Inflammatory macrophage treated with lipopolysaccharide for 4 hours (primary cell): ENCODE results near the gene TMEM50A.
"Not testable (repeated sequence)": the region's sequence is repeated elsewhere in the genome, so short reads cannot be mapped to it uniquely, and the experiment has no call there.

ENCODE experiments used
- DNase-seq: peaks from one replicate; pipeline ENCODE4 v3.0.0-alpha.2; 2020

Gene TMEM50A

DNA sequence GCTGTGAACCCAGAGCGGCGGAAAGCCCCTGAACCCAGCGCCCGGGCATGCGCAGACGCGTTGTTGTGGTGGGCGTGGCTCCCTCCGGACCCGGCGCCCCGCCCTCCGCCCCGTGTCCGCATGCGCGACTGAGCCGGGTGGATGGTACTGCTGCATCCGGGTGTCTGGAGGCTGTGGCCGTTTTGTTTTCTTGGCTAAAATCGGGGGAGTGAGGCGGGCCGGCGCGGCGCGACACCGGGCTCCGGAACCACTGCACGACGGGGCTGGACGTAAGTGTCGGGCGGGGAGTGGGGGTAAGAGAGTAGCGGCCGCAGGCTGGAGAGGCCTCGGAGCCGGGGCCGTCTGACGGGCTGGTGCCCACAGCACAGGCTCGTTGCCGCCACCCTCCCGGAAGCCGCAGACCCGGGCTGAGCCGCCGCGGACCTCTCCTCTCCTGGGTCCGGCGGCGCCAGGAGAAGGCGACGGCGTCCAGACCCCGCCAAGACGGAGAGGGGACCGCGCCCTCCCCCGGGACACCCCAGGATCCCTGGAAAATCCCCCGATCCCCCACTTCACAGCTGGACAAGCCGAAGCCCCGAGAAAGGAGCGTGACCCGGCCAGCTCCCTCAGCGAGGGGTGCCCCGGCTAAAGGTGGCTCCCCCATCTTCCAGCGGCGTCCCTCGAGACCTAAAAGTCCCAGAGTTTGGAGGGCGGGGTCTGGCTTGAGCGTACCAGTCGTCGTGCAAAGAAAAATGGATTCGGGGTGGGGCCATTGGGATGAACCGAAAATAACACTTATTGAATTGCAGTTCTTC is at the start of gene TMEM50A:
Gene TMEM50A, plus strand, starts transcription at position 147 of the 794 bp plus-strand sequence. CDS start 2,153 bp downstream, outside the sequence.
- peak; percentile 88 for DNase-seq

DNA sequence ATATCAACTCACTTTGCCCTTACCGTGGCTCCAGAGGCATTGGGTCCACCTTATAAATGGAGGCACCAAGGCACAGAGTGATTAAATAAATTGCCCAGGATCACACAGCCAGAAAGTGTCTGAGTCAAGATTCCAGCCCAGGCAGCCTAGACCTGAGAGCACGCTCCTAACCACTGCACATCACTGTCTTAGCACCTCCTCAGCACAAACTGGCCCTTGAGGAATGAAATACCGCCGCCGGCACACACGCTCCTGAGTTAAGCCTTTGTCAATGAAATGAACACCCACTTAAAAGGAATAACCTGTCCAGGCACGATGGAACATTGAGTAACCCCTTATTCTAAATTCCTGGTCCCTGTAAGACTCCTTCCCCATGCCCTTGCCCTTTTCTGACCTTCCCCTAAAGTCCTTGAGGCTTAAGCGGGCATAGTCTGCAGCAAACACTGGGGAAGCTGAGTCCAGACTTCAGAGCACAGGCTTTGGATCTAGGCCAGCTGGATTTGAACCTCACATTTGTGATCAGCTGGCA is 49.5 kb upstream of the TMEM50A start:
- DNase-seq, result not testable (repeated sequence)

DNA sequence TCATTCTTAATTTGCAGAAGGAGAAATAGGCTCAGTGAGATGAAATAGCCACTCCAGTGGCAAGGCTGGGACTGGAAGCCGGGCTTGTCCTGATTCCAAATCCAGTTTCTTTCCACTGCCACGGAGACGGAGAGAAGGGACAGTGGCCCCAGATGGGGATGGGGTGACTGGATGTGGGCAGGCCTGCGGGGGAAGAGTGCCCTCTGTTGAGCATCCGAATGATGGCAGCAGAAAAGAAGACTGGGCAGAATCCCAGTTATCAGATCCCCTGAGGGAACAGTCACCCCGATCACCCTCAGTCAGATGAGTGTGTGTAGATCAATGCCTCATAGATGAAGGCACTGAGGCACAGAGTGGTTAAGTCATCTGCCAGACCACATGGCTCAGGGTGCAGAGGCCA is 48.1 kb upstream of the TMEM50A start:
- DNase-seq, result not testable (repeated sequence)

DNA sequence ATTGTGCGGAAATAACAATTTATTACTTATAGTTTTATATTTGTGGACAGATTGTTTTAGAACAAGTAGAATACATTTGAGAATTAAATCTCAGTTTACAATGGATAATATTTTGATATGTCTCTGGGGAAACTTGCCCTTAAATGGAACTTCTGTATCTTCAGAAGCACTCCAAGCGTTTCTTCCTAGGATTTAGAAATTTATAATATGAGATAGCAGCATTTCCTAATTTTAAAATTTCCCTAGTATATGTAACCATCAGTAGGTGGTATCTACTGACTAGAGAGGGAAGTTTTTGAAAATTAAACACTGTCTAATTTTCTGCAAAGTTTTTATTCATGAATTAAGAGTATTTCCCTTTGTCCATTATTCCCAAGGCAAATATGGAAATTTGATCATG is 44.7 kb upstream of the TMEM50A start:
- peak; percentile 74 for DNase-seq

DNA sequence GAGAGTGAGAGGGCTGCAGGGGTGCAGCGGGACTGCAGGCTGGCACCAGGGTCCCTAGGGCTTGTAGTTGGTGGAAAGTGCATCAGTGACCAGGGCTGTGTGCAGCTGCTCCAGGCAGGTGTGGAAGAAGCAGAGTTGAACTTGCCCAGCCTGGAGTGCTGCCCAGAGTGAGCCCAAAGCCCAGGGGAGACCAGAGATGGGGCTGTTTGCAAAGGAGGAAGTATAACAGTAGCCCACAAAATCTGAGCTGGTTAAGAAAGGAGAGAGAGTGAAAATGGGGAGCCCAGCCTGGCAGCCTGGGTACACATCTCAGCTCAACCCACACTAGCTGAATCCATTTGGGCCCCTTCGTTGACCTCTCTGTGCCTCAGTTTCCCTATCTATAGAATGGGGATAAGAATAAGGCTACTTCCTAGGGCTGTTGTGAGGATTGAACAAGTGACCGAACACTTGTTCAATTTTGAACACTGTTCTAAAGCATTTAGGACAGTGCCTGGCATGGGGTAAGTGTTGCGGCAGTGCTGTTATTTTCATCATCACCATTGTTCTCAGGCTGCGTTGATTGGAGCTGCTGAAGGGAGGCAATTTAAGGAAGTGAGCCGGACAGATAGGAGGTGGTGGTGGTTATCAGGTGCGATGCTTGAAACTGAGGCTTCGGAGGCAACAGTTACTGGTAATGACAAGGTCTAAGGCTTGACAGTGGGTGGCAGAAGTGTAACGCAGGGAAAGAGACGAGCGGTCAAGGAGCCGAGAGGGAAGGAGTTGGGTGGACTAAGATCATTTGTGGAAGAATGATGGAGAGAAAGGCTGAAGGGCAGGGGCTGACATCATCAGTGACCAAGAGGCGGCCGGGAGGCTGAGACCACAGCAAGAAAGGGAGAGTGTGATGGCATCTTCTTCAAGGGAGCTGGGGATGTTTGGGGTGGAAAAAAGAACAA is 43.0 kb upstream of the TMEM50A start:
- not testable (repeated sequence) for DNase-seq

DNA sequence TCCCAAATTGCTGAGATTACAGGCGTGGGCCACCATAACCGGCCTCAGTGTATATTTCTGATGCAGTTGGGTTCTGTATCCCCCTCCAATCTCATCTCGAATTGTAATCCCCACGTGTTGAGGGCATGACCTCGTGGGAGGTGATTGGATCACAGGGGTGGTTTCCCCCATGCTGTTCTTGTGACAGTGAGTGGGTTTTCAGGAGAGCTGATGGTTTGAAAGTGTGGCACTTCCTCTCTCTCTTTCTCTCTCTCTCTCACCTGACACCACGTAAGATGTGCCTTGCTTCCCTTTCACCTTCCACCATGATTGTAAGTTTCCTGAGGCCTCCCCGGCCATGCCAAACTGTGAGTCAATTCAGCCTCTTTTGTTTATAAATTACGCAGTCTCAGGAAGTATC is 41.6 kb upstream of the TMEM50A start:
- DNase-seq, result peak; percentile 40

DNA sequence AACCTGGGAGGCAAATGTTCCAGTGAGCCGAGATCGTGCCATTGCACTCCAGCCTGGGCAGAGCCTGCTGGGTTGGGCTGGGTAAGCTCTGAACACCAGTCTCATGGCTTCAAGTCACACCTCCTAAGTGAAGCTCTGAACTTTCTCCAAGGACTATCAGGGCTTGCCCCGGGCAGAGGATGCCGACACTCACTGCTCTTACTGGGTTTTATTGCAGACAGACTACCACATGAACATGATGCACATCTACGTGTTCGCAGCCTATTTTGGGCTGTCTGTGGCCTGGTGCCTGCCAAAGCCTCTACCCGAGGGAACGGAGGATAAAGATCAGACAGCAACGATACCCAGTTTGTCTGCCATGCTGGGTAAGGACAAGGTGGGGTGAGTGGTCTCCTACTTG is 37.4 kb upstream of the TMEM50A start:
- not testable (repeated sequence) for DNase-seq

DNA sequence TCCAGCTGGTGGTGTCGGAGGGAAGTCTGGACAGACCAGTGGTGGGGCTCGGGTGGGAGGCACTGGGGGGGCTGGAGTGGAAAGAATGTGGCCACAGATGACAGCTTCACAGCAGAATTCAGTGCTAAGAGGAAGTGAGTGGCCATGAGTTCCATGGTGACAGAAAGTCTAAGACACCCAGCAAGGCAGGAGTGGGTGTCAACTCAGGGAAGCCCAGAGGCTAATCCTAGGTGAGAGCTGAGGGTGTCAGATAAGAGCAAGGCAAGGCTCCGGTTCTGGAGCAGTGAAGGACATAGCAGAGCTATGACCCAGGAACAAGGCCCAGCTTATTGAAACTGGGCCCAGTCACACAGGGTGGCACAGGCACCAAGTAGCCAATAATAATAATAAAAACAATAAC is 35.8 kb upstream of the TMEM50A start:
- peak; percentile 42 for DNase-seq

DNA sequence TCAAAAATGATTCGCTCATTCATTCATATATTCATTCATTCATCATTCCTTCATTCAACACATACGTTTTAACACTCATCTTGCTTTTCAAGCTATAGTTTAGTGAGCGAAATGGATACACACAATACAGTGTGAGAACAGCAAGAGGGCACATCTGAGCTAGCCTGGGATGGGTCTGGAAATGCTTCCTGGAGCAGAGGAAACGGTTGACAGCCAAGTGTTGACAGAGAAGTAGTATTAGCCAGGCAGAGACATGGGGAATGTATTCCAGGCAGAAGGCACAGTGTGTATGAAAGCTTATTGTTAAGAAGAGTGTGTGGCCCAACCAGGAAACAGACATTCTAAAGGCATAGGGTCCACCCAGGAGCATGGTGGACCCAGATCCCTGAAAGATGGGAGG is 33.2 kb upstream of the TMEM50A start:
- DNase-seq, result not testable (repeated sequence)

DNA sequence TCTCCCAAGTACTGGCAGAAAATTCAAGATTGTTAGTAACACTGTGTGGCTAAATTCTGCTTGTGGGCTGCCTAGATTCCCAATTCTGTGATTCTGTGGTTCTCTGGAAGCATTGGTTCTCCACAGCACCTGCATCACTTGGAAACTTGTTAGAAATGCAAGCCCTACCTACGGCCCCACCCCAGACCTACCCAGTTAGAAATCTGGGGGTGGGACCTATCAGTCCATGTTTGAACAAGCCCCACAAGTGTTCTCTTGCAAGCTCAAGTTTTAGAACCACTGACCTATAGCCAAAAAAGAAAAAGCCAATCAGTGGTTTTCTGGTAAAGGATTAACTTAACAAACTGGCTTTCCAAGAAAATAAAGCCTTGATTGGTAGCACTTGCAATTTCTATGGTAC is 30.0 kb upstream of the TMEM50A start:
- DNase-seq, result not testable (repeated sequence)

DNA sequence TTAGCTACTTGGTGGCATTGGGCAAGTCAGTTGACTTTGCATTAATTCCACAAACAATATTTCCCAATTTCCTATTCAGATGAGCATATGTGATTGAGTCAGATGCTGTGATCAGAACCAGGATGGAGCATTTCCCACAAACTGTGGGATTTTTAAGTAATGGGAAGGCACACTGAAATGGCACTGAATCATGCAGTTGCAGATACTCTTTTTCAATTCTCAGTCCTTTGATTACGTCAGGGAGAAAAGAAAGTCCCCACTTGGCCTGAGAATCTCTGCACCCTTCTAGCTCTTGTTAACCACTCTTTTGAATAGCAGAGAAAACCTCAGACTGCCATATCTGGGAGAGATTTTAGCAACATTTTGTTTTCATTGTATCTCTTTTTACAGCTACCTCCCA is 29.0 kb upstream of the TMEM50A start:
- DNase-seq, result peak; percentile 98

DNA sequence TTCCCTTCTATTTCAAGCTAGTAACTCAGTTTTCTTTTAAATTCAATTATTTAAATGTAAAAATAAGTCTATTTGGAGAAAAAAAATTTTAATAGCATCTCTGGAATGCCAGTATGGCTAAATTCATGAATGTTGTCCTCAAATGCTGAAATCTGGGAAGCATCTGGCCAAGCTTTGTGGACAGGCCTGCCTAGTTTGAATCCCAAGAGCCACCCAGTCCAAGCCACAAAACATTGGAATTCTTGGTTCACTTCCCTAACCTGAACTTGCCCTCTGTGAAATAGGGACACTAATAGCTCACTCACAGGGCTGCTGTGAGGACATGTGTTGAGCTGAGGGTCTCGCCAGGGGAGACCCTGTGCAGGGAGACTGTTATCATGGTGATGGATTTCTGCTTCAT is 28.6 kb upstream of the TMEM50A start:
- peak; percentile 21 for DNase-seq

DNA sequence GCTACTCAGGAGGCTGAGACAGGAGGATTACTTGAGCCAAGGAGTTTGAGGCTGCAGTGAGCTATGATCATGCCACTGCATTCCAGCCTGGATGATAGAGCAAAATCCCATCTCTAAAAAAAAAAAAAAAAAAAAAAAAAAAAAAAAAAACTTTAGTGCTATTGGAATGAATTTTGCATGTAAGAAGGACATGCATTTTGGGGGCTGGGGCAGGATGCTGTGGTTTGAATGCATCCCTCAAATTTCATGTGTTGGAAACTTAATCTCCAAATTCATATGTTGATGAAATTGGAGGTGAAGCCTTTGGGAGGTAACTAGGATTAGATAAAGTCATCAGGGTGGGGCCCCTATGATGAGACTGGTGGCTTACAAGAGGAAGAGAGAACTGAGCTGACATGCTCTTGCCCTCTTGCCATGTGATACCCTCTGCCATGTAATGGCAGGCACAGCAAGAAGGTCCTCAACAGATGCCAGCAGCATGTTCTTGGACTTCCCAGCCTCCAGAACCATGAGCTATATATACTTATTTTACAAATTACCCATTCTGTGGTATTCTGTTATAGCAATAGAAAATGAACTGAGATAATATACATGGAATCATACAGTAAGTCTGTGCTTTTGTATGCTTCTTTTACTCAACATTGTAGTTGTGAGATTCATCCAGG is 25.2 kb upstream of the TMEM50A start:
- peak; percentile 35 for DNase-seq

DNA sequence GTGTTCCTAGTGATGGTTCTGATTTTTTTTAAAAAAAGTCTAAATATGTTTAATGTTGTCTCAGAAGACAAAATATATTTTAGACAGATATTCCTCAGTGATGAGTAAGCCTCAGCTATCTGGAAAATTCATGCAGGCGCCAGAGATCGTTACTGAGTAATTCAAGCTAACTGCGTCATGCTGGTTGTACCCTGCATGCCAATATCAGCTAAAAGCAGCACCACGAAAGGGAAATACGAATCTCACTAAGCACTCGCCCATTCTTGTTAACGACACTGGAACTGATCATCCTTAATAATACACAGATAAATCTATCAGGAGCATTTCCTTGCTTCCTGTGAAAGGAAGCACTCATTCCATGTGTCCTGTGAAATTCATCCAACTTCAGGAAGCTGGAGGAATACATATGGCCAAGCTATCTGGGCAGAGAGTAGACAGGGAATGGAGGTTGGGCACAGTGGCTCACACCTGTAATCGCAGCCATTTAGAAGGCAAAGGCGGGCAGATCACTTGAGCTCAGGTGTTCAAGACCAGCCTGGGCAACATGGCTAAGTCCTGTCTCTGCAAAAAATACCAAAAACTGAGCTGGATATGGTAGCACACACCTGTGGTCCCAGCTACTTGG is 17.7 kb upstream of the TMEM50A start:
- DNase-seq, result not testable (repeated sequence)

DNA sequence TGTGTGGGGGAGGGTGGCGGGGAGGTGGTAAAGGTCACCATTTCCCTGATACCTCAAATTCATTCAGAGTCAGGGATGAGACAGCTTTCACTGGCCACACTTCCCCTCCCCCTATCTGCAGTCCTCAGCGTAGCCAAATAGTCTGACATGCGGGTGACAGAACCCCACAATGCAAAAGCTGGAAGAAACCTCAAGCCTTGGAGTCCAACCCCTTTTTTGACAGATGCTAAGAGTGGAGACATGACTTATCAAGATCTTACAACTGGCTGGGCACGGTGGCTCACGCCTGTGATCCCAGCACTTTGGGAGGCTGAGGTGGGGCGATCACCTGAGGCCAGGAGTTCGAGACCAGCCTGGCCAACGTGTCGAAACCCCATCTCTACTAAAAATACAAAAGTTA is 16.0 kb upstream of the TMEM50A start:
- not testable (repeated sequence) for DNase-seq

DNA sequence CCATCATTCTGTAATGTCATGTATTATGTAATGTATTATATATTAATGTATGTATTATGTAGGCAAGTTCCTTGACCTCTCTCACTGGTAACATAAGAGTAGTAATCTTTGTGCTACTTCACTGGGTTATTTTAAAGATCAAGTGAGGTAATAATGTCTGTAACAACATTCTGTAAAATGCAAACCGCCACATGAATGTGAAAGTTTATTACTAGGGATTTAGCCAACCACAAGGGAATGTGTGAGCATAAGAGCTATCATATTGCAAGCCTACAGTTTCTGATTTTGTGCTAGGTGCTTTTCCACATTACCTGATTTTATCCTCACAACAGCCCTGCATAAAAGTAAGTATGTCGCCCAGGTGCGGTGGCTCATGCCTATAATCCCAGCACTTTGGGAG is 13.7 kb upstream of the TMEM50A start:
- DNase-seq, result not testable (repeated sequence)

DNA sequence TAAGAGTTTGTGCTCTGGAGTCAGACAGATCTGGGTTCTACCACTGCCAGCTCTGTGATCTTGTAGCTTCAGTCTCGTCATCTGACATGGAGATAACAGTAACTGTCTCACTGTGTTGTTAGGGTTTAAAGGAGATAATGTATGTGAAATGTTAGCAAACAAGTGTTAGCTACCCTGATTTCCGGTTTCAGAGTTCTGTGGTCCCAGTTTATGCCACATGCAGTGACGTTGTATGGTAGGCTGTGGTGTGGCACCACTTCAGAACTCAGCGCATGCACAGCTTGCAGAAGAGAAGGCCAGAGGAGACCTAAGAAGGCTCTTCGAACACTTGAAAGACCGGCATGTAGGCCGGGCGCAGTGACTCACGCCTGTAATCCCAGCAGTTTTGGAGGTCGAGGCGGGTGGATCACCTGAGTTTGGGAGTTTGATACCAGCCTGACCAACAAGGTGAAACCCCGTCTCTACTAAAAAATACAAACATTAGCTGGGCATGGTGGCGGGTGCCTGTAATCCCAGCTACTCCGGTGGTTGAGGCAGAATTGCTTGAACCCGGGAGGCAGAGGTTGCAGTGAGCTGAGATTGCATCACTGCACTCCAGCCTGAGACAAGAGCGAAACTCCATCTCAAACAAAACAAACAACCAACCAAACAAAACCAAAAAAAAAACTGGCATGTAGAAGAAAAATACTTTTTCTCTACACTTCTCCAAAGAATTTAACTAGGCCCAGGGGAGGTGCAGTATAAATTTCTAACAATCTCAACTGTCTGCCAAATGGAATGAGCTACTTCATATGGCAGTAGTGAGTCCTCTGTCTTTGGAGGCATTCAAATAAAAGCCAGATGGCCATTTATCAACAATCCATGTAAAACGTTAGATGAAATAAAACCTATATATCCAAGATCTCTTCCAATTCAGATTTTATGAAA is 10.0 kb upstream of the TMEM50A start:
- DNase-seq, result not testable (repeated sequence)

DNA sequence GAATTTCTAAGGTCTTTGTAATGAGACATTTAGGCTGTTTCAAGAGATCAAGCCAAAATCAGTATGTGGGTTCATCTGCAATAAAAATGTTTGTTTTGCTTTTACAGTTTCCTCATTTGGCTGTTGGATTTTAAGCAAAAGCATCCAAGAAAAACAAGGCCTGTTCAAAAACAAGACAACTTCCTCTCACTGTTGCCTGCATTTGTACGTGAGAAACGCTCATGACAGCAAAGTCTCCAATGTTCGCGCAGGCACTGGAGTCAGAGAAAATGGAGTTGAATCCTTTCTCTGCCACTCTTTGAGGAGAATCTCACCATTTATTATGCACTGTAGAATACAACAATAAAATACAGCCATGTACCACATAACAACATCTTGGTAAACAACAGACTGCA is 9.3 kb upstream of the TMEM50A start:
- DNase-seq, result not testable (repeated sequence)

DNA sequence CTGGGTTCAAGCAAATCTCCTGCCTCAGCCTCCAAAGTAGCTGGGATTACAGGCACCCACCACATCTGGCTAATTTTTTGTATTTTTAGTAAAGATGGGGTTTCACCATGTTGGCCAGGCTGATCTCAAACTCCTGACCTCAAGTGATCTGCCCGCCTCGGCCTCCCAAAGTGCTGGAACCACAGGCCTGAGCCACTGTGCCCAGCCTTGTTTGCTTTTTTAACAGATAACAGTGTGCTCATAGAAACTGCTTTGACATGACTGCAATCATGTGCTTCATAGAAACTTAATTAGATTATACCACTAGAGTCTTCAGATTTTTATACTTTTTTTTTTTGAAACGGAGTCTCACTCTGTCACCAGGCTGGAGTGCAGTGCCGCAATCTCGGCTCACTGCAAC is 8.8 kb upstream of the TMEM50A start:
- DNase-seq, result not testable (repeated sequence)

DNA sequence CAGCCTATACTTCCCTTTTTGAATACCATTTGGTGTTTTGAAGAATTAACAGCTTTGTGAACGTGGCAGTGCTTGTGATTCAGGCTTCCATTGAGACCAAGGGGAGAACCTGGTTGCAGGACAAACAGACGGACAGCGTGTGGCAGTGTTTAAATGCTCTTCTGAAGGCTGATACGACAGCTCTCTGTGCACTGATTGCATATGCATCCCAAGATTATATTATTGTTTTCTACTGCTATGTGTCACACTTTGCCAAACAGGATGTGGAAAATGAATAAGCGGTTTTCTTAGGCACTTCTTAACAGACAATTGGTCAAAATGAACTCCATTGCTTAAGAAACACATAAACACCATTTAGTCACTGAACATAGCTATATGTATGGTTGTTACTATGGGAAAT is 8.2 kb upstream of the TMEM50A start:
- DNase-seq, result peak; percentile 79

DNA sequence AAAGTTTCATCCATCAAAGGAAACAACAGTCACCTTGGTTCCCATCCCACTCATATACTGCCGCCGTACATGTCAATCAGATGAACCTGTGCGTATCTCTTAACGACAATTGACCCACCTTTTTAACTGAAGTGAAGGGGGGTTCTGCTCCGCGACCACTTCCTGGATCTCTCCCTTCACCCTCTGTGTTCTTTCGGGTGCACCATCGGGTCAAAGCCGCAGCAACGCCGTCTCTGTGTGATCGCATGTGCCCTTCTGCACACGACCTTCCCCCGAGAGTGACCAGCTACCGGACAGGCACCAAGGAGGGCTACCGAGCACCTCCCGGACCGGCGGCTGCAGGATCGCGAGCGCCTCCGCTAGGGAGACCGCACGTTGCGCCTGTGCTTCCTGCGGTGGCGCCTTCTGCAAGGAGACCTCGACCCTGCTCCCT is 1.2 kb upstream of the TMEM50A start:
- not testable (repeated sequence) for DNase-seq
